DOHH2 (cell line): ENCODE results near the gene RAB22A.

Source experiments
- H3F3A ChIP-seq: fragments of 200-600 bp; sonication (generic), shearing (Covaris generic); 2 replicates; pipeline ENCODE4 v1.6.0; 2016; ENCODE audit warnings: antibody characterized with exemption, mild to moderate bottlenecking; ENCODE audit not compliant: control insufficient read depth, insufficient read depth
- H3K27ac ChIP-seq: fragments of 200-600 bp; sonication (generic); 2 replicates; pipeline ENCODE4 v1.5.1; 2014; ENCODE audit warnings: low read depth, mild to moderate bottlenecking, low read length, moderate library complexity
- H3K27me3 ChIP-seq: fragments of 200-600 bp; sonication (generic); 2 replicates; pipeline ENCODE4 v1.6.1; 2014; ENCODE audit warnings: mild to moderate bottlenecking, low read length, mixed read lengths; ENCODE audit not compliant: control insufficient read depth
- H3K36me3 ChIP-seq: fragments of 200-600 bp; sonication (generic); 2 replicates; pipeline ENCODE4 v1.6.1; 2014; ENCODE audit warnings: mild to moderate bottlenecking, low read length, moderate library complexity, mixed read lengths; ENCODE audit not compliant: control insufficient read depth
- H3K4me1 ChIP-seq: fragments of 200-600 bp; sonication (generic); 2 replicates; pipeline ENCODE4 v1.6.1; 2014; ENCODE audit warnings: mild to moderate bottlenecking, low read length, mixed read lengths; ENCODE audit not compliant: control insufficient read depth
- H3K4me2 ChIP-seq: fragments of 200-600 bp; sonication (generic); 2 replicates; pipeline ENCODE4 v1.6.0; 2014; ENCODE audit warnings: mild to moderate bottlenecking, low read length, moderate library complexity
- H3K4me3 ChIP-seq: fragments of 200-600 bp; sonication (generic); 2 replicates; pipeline ENCODE4 v1.5.1; 2014; ENCODE audit warnings: mild to moderate bottlenecking, low read length, mixed read lengths
- H3K79me2 ChIP-seq: fragments of 200-600 bp; sonication (generic); 2 replicates; pipeline ENCODE4 v1.6.1; 2014; ENCODE audit warnings: mild to moderate bottlenecking, low read length, mixed read lengths; ENCODE audit not compliant: control insufficient read depth
- H3K9me2 ChIP-seq: fragments of 200-600 bp; sonication (generic); replicated peaks from 2 replicates; pipeline ENCODE4 v1.6.1; 2014; ENCODE audit warnings: mild to moderate bottlenecking, low read length, mixed read lengths; ENCODE audit not compliant: control insufficient read depth
- H3K9me3 ChIP-seq: fragments of 200-600 bp; sonication (generic); 2 replicates; pipeline ENCODE4 v1.6.1; 2014; ENCODE audit warnings: antibody characterized with exemption, low read length, mixed read lengths; ENCODE audit not compliant: control insufficient read depth, insufficient read depth
- H4K20me1 ChIP-seq: fragments of 200-600 bp; sonication (generic); 2 replicates; pipeline ENCODE4 v1.6.0; 2014; ENCODE audit warnings: low read depth, mild to moderate bottlenecking, antibody characterized with exemption, low read length, moderate library complexity; ENCODE audit not compliant: control insufficient read depth, insufficient read depth
- CTCF ChIP-seq: fragments of 200-600 bp; sonication (generic); IDR thresholded peaks from one replicate; pipeline ENCODE4 v1.5.1; 2014; ENCODE audit warnings: antibody characterized with exemption, mild to moderate bottlenecking, low read depth, low read length; ENCODE audit not compliant: poor library complexity, severe bottlenecking
- EZH2phosphoT487 ChIP-seq: fragments of 200-600 bp; sonication (generic); IDR thresholded peaks from 2 replicates; pipeline ENCODE4 v1.6.1; 2017; ENCODE audit warnings: borderline replicate concordance, mild to moderate bottlenecking, antibody characterized with exemption, low read length, moderate library complexity, mixed read lengths

RAB22A gene

GRCh38 chr20:58287638-58288037 lies 21.9 kb upstream of the RAB22A start:
- TF ChIP-seq CTCF (no peak), EZH2phosphoT487 (no peak)
- Histone ChIP-seq H3K4me1 (no peaks in the 10 kb centered on the region), H3K36me3 (no peaks in the 10 kb centered on the region), H3K27me3 (no peaks in the 10 kb centered on the region), H3K4me3 (no peak overlapping the region), H3K4me2 (no peak overlapping the region), H3K9me3 (no peaks in the 10 kb centered on the region), H3F3A (no peaks in the 10 kb centered on the region), H3K79me2 (no peaks in the 10 kb centered on the region), H3K27ac (no peak overlapping the region), H3K9me2 (no peaks in the 10 kb centered on the region), H4K20me1 (no peaks in the 10 kb centered on the region)

GRCh38 chr20:58289143-58289542 lies 20.4 kb upstream of the RAB22A start:
- TF ChIP-seq CTCF (no peak), EZH2phosphoT487 (no peak)
- H3K36me3 ChIP-seq, result no peaks in the 10 kb centered on the region
- H3K79me2 ChIP-seq, result no peaks in the 10 kb centered on the region
- H3K9me2 ChIP-seq, result no peaks in the 10 kb centered on the region
- H3F3A ChIP-seq, result no peaks in the 10 kb centered on the region
- no peaks in the 10 kb centered on the region for H4K20me1 ChIP-seq
- H3K9me3 ChIP-seq, result no peaks in the 10 kb centered on the region
- H3K27ac ChIP-seq, result no peak overlapping the region
- no peaks in the 10 kb centered on the region for H3K4me1 ChIP-seq
- no peak overlapping the region for H3K4me3 ChIP-seq
- no peaks in the 10 kb centered on the region for H3K27me3 ChIP-seq
- no peak overlapping the region for H3K4me2 ChIP-seq

GRCh38 chr20:58293453-58293852 lies 16.1 kb upstream of the RAB22A start:
- H3K4me3 ChIP-seq, result no peak overlapping the region
- no peaks in the 10 kb centered on the region for H3K4me1 ChIP-seq
- no peaks in the 10 kb centered on the region for H4K20me1 ChIP-seq
- H3K9me3 ChIP-seq, result no peaks in the 10 kb centered on the region
- no peaks in the 10 kb centered on the region for H3F3A ChIP-seq
- H3K79me2 ChIP-seq, result no peaks in the 10 kb centered on the region
- no peak overlapping the region for H3K27ac ChIP-seq
- H3K27me3 ChIP-seq, result no peaks in the 10 kb centered on the region
- no peak overlapping the region for H3K4me2 ChIP-seq
- H3K36me3 ChIP-seq, result no peaks in the 10 kb centered on the region
- TF ChIP-seq CTCF (no peak), EZH2phosphoT487 (no peak)
- H3K9me2 ChIP-seq, result no peaks in the 10 kb centered on the region
